ENCODE data around the gene ANTXR1. TPM values are rescaled to one million over a fixed set of nuclear protein-coding genes. Genes with fewer than 3 reads are reported as not detected.

ANTXR1 gene
- total and polyA plus RNA-seq, 2 donors (not counting 3 experiments of a cell fraction or from before 2014, with no cell fraction given) = 4.2 to 17.3 TPM

DNA sequence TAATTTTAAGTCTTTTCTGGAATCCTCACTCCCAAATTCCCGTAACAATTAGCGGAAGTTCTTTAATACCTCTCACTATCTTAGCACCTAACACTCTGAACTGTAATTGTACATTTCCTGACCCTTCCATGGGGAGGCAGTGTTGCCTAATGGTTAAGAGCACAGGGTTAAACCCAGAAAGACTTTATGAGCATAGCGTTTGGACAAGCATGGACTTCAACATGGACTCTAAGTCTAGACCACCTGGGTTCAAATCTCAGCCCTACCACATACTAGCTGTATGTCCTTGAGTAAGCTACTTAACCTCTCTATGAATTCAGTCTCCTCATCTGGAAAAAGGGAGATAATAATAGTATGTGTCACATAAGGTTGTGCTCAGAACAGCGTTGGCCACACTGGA lies 13.0 kb downstream of the ANTXR1 start:
- ChIA-PET CTCF (interaction anchor here (0.5 to 1.7 kb wide), 21 partner anchors 9 to 411 kb away, joined by 3 to 38 read pairs (median 3); partner anchors contain the start of gene NFU1), POLR2A (no interaction called here)
- intact Hi-C loops (cut with micrococcal nuclease) (loop anchor here (1.0 to 5.0 kb wide), 4 partner anchors 151 to 281 kb away; no protein-coding TSS in a partner anchor), dilution Hi-C loops (cut with MboI; ENCODE audit: extremely low pct_ligation_motif_present, low sequenced_read_pairs) (no loop called here)
- Histone ChIP-seq H3K79me2 (ENCODE audit: control insufficient read depth, insufficient read depth, low read length) (no peaks in the 10 kb centered on the region), H3K27ac (ENCODE audit: insufficient read depth, low read depth, low read length) (no peak overlapping the region), H3K4me1 (ENCODE audit: control insufficient read depth, extremely low read depth, insufficient read depth, low read length) (peaks cover 3% of the 10 kb centered on the region), H3K9ac (replicated peaks; ENCODE audit: extremely low read depth, insufficient read depth, low read length) (no peak overlapping the region), H3K9me3 (replicated peaks; ENCODE audit: control insufficient read depth, insufficient read depth, low read length) (no peaks in the 10 kb centered on the region), H3K36me3 (ENCODE audit: control insufficient read depth in 2 of 2, extremely low read depth in 1 of 2, insufficient read depth in 2 of 2, low read length in 2 of 2) (no peaks in the 10 kb centered on the region), H3K4me2 (ENCODE audit: insufficient read depth, low read length) (no peak overlapping the region), H3K9me1 (replicated peaks; ENCODE audit: control insufficient read depth, extremely low read depth, insufficient read depth, low read length) (no peaks in the 10 kb centered on the region), H4K20me1 (replicated peaks; ENCODE audit: control insufficient read depth, extremely low read depth, insufficient read depth, low read length) (no peaks in the 10 kb centered on the region), H3K4me3 (replicated peaks in 1 of 3; ENCODE audit: insufficient read depth in 1 of 3, low read depth in 1 of 3, low read length in 3 of 3) (no peak overlapping the region), H3K27me3 (ENCODE audit: control insufficient read depth in 2 of 2, insufficient read depth in 2 of 2, low read length in 2 of 2) (peaks cover 0 to 4% of the 10 kb centered on the region in 2 experiments), H2AFZ (ENCODE audit: low read depth, low read length) (no peak overlapping the region)
- no TSS peak for BruUV-seq (replicated peaks)
- DNase-seq (ENCODE audit: low read depth, low spot score) (peak; percentile 76), FAIRE-seq (peak; percentile 69)
- no peak for TF ChIP-seq FOS (IDR thresholded peaks at IDR 0.05; ENCODE audit: borderline replicate concordance, insufficient read depth, low read length)
- TF ChIP-seq, protein P1, sequence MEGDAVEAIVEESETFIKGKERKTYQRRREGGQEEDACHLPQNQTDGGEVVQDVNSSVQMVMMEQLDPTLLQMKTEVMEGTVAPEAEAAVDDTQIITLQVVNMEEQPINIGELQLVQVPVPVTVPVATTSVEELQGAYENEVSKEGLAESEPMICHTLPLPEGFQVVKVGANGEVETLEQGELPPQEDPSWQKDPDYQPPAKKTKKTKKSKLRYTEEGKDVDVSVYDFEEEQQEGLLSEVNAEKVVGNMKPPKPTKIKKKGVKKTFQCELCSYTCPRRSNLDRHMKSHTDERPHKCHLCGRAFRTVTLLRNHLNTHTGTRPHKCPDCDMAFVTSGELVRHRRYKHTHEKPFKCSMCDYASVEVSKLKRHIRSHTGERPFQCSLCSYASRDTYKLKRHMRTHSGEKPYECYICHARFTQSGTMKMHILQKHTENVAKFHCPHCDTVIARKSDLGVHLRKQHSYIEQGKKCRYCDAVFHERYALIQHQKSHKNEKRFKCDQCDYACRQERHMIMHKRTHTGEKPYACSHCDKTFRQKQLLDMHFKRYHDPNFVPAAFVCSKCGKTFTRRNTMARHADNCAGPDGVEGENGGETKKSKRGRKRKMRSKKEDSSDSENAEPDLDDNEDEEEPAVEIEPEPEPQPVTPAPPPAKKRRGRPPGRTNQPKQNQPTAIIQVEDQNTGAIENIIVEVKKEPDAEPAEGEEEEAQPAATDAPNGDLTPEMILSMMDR (IDR thresholded peaks at IDR 0.05; ENCODE audit: extremely low read depth in 1 of 2, insufficient read depth in 1 of 2, low read depth in 1 of 2, low read length in 2 of 2) = peak; percentile 51 to 57

DNA sequence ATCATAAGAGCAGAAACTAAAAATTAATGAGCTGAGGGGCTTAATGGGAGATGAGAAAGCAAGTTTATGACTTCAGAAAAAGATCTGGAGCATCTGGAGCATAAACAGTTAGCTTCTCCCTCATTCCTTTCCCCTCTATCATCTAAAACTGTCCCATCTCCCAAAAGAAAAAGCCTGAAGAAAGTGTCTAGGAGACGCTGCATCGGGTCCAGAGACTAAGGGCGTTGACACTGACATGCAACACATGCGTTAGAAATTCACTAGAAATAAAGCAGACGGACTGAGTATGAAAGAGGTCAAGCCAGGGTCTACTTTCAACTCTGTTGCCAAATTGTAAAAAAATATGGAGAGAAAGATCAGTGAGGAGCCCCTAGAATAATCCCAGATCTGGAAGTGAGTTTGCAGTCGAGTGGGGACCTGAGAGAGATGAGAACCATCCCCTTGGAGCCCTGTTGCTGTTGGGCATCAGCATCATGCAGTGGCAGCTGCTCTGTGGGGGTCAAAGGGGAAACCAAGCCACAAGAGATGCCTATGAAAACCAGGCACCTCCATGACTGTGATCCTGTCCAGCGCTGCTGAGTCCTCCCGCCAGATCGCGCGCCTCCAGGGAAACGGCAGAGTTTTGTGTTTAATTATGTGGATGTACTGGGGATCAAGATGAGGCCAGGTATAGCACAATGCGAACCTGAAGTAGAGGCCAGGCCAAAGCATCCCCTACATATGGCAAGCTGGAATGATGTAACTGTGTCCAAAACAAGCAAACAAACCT lies 13.9 kb downstream of the ANTXR1 start:
- Histone ChIP-seq H3K4me2 (ENCODE audit: insufficient read depth, low read length) (no peak overlapping the region), H3K4me1 (ENCODE audit: control insufficient read depth, extremely low read depth, insufficient read depth, low read length) (peaks cover 9% of the 10 kb centered on the region), H3K4me3 (replicated peaks in 1 of 3; ENCODE audit: insufficient read depth in 1 of 3, low read depth in 1 of 3, low read length in 3 of 3) (no peak overlapping the region), H3K36me3 (ENCODE audit: control insufficient read depth in 2 of 2, extremely low read depth in 1 of 2, insufficient read depth in 2 of 2, low read length in 2 of 2) (no peaks in the 10 kb centered on the region), H3K9me1 (replicated peaks; ENCODE audit: control insufficient read depth, extremely low read depth, insufficient read depth, low read length) (no peaks in the 10 kb centered on the region), H4K20me1 (replicated peaks; ENCODE audit: control insufficient read depth, extremely low read depth, insufficient read depth, low read length) (no peaks in the 10 kb centered on the region), H3K27ac (ENCODE audit: insufficient read depth, low read depth, low read length) (no peak overlapping the region), H3K9ac (replicated peaks; ENCODE audit: extremely low read depth, insufficient read depth, low read length) (no peak overlapping the region), H3K79me2 (ENCODE audit: control insufficient read depth, insufficient read depth, low read length) (no peaks in the 10 kb centered on the region), H2AFZ (ENCODE audit: low read depth, low read length) (no peak overlapping the region), H3K27me3 (ENCODE audit: control insufficient read depth in 2 of 2, insufficient read depth in 2 of 2, low read length in 2 of 2) (peaks cover 0 to 4% of the 10 kb centered on the region in 2 experiments), H3K9me3 (replicated peaks; ENCODE audit: control insufficient read depth, insufficient read depth, low read length) (no peaks in the 10 kb centered on the region)
- DNase-seq (ENCODE audit: low read depth, low spot score) (no peak), FAIRE-seq (no peak)
- intact Hi-C loops (cut with micrococcal nuclease) = loop anchor here (1.0 to 5.0 kb wide), 4 partner anchors 150 to 280 kb away; no protein-coding TSS in a partner anchor
- CTCF ChIA-PET = interaction anchor here (0.5 to 2.0 kb wide), 23 partner anchors 9 to 410 kb away, joined by 3 to 38 read pairs (median 3); partner anchors contain the start of gene NFU1
- POLR2A ChIA-PET = no interaction called here
- TF ChIP-seq, protein P1 (IDR thresholded peaks at IDR 0.05; ENCODE audit: extremely low read depth in 1 of 2, insufficient read depth in 1 of 2, low read depth in 1 of 2, low read length in 2 of 2) = no peak
- TF ChIP-seq EZH2 (IDR thresholded peaks at IDR 0.05; ENCODE audit: borderline replicate concordance, low read depth, low read length, severe bottlenecking) (no peak), POLR2AphosphoS5 (IDR thresholded peaks at IDR 0.05; ENCODE audit: insufficient read depth, low read depth, low read length) (no peak), MYC (IDR thresholded peaks at IDR 0.05; ENCODE audit: low read depth, low read length) (no peak), GATA2 (IDR thresholded peaks at IDR 0.05; ENCODE audit: insufficient read depth, insufficient read length, low read depth, low read length) (no peak), FOS (IDR thresholded peaks at IDR 0.05; ENCODE audit: borderline replicate concordance, insufficient read depth, low read length) (no peak), POLR2A (IDR thresholded peaks at IDR 0.05; ENCODE audit: low read depth, low read length) (no peak)
- no TSS peak for BruUV-seq (replicated peaks)
- dilution Hi-C loops (cut with MboI; ENCODE audit: extremely low pct_ligation_motif_present, low sequenced_read_pairs) = no loop called here
